ENCODE results near the gene PCGF3.
"Not testable (repeated sequence)": the region's sequence is repeated elsewhere in the genome, so short reads cannot be mapped to it uniquely, and the experiment has no call there.

The PCGF3 gene

GRCh38 chr4:722169-722725 lies 16.6 kb downstream of the PCGF3 start:
- H3K36me3 ChIP-seq (ENCODE audit: insufficient read depth, low read length), result peaks cover 33% of the 10 kb centered on the region
- H2AFZ ChIP-seq (ENCODE audit: low read depth, low read length), result no peak overlapping the region
- H3K4me3 ChIP-seq (ENCODE audit: low read length), result no peak overlapping the region
- H3K9me3 ChIP-seq (ENCODE audit: low read length), result peaks cover 30% of the 10 kb centered on the region
- H3K4me1 ChIP-seq (ENCODE audit: insufficient read depth, low read length), result no peaks in the 10 kb centered on the region
- H3K27me3 ChIP-seq (ENCODE audit: insufficient read depth, low read length), result no peaks in the 10 kb centered on the region

GRCh38 chr4:722851-723360 lies 17.3 kb downstream of the PCGF3 start:
- Histone ChIP-seq H3K4me1 (ENCODE audit: insufficient read depth, low read length) (no peaks in the 10 kb centered on the region), H3K9me3 (ENCODE audit: low read length) (peaks cover 30% of the 10 kb centered on the region), H3K36me3 (ENCODE audit: insufficient read depth, low read length) (peaks cover 33% of the 10 kb centered on the region), H3K27me3 (ENCODE audit: insufficient read depth, low read length) (no peaks in the 10 kb centered on the region), H3K4me3 (ENCODE audit: low read length) (no peak overlapping the region), H2AFZ (ENCODE audit: low read depth, low read length) (no peak overlapping the region)

GRCh38 chr4:723751-724530 lies 18.3 kb downstream of the PCGF3 start:
- no peaks in the 10 kb centered on the region for H3K4me1 ChIP-seq (ENCODE audit: insufficient read depth, low read length)
- peaks cover 33% of the 10 kb centered on the region for H3K36me3 ChIP-seq (ENCODE audit: insufficient read depth, low read length)
- H3K27me3 ChIP-seq (ENCODE audit: insufficient read depth, low read length), result no peaks in the 10 kb centered on the region
- no peak overlapping the region for H3K4me3 ChIP-seq (ENCODE audit: low read length)
- no peak overlapping the region for H2AFZ ChIP-seq (ENCODE audit: low read depth, low read length)
- peaks cover 33% of the 10 kb centered on the region for H3K9me3 ChIP-seq (ENCODE audit: low read length)

- Histone ChIP-seq H3K4me3 (ENCODE audit: low read length) (no peak overlapping the region), H3K9me3 (ENCODE audit: low read length) (peaks cover 28% of the 10 kb centered on the region), H2AFZ (ENCODE audit: low read depth, low read length) (no peak overlapping the region), H3K4me1 (ENCODE audit: insufficient read depth, low read length) (no peaks in the 10 kb centered on the region), H3K36me3 (ENCODE audit: insufficient read depth, low read length) (peaks cover 30% of the 10 kb centered on the region), H3K27me3 (ENCODE audit: insufficient read depth, low read length) (no peaks in the 10 kb centered on the region)
These were observed 20.0 kb downstream of the PCGF3 start for GRCh38 chr4:725391-726234.

DNA sequence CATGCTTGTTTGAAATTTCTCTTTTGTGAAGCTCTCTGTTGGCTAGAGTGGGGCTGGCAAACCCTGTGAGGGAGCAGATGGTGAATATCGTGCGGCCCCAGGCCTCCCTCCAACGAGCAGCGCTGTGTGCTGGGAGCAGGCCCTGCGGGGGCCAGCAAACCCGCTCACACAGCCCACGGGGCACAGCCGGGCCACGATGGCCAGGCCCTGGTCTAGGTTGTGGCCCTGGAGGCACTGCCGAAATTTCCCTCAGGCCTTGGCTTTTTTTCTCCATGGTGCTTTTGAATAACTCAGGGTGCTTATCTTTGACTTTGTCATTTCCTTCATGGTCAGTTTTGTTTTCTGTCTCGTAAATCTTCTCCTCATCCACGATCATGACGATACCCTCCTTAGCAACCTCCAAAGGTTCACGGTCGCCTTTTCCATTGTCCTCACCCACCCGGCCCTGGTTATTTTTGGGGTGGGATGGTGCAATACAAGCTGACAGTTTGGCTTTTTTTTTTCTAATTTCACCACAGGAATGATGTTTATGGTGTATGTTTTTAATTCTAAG lies 20.7 kb downstream of the PCGF3 start:
- Histone ChIP-seq H3K36me3 (ENCODE audit: insufficient read depth, low read length) (peaks cover 31% of the 10 kb centered on the region), H3K4me1 (ENCODE audit: insufficient read depth, low read length) (no peaks in the 10 kb centered on the region), H2AFZ (ENCODE audit: low read depth, low read length) (no peak overlapping the region), H3K27me3 (ENCODE audit: insufficient read depth, low read length) (no peaks in the 10 kb centered on the region), H3K9me3 (ENCODE audit: low read length) (peaks cover 25% of the 10 kb centered on the region), H3K4me3 (ENCODE audit: low read length) (no peak overlapping the region)

GRCh38 chr4:726838-727237 lies 21.2 kb downstream of the PCGF3 start:
- Histone ChIP-seq H3K4me1 (ENCODE audit: insufficient read depth, low read length) (no peaks in the 10 kb centered on the region), H3K9me3 (ENCODE audit: low read length) (peaks cover 20% of the 10 kb centered on the region), H3K4me3 (ENCODE audit: low read length) (no peak overlapping the region), H3K27me3 (ENCODE audit: insufficient read depth, low read length) (no peaks in the 10 kb centered on the region), H2AFZ (ENCODE audit: low read depth, low read length) (no peak overlapping the region), H3K36me3 (ENCODE audit: insufficient read depth, low read length) (peaks cover 28% of the 10 kb centered on the region)

DNA sequence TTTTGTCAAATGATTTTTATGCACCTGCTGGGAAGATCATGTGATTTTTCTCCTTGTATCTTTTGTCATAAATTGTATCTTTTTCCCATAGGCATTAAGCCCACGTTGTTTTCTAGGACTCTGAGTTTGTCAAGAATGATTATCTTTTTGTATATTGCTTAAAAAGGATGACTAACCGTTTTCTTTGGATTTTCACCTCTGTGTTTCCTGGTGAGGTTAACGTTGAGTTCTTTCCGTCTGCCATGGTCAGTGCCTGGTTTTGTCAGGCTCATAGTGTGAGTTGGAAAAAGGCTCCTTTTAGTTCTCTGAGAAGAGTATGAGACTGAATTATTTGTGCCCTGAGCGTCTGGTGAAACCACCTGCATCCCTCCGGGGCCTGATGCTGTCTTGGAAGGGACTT lies 21.9 kb downstream of the PCGF3 start:
- H3K4me1 ChIP-seq (ENCODE audit: insufficient read depth, low read length), result no peaks in the 10 kb centered on the region
- peaks cover 27% of the 10 kb centered on the region for H3K36me3 ChIP-seq (ENCODE audit: insufficient read depth, low read length)
- no peaks in the 10 kb centered on the region for H3K27me3 ChIP-seq (ENCODE audit: insufficient read depth, low read length)
- H2AFZ ChIP-seq (ENCODE audit: low read depth, low read length), result no peak overlapping the region
- H3K9me3 ChIP-seq (ENCODE audit: low read length), result peaks cover 16% of the 10 kb centered on the region
- H3K4me3 ChIP-seq (ENCODE audit: low read length), result no peak overlapping the region

DNA sequence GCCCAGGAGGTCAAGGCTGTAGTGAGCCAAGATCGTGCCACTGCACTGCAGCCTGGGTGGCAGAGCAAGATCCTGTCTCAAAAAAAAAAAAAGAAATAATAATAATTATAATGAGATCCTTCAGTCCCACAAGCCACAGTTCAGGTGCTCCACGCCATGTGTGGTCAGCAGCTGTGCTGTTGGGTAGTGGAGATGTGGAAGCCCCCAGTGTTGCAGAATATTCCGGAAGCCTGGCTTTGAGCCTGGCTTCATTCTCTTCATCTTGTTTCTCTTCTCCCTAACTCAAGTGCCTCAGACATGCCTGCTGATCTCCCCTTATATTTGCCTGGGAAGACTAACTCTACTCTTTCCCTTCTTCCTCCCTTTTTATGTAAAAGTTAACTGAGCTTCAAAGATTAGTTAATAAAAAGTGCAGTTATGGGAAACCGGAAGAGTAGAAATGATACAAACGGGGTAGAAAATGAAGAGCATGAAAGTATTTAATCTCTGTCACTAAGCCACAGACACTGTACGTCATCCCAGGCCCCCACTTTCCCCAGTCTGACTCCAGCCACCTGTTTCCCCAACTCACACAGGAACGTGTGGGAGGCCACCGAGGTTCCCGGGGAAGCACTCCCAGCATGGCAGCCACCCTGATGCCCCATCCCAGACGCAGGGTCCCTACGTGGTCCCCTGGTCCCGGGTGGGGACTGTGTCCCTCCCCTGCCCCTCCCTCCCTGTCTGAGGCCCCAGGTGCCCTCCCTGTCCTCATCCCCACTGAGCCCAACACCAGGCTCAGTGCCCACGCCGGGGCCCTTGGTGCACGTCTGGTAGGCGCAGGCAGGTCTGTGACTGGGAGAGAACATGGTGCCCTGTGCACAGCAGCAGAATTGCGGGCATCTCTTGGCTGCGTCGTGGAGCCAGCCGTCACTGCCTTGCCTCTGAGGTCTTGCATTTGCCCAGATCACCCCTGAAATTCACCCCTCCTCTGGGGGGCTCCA lies 24.0 kb downstream of the PCGF3 start:
- Histone ChIP-seq H2AFZ (ENCODE audit: low read depth, low read length) (no peak overlapping the region), H3K27me3 (ENCODE audit: insufficient read depth, low read length) (no peaks in the 10 kb centered on the region), H3K4me3 (ENCODE audit: low read length) (no peak overlapping the region), H3K4me1 (ENCODE audit: insufficient read depth, low read length) (no peaks in the 10 kb centered on the region), H3K9me3 (ENCODE audit: low read length) (peaks cover 6% of the 10 kb centered on the region), H3K36me3 (ENCODE audit: insufficient read depth, low read length) (peaks cover 36% of the 10 kb centered on the region)

DNA sequence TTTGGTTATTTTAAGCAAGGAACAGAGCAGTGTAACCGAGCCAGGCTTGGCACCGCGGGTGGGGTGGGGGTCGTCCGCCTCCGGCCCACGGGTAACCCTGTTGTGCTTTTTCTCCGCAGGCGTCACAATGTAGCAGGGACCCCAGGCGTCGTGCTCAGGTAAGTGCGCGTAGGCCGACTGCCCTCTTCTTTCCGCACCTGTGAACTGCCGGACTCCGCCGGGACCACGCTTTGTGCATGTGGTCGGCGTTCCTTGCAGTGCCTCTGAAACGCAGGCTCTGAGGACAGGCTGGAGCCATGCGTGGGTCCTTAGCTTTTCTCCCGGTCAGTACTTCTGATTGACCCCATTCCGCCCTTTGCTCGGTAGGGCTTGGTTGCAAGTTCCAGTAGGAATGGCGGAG lies 24.9 kb downstream of the PCGF3 start:
- Histone ChIP-seq H3K9me3 (ENCODE audit: low read length) (peaks cover 7% of the 10 kb centered on the region), H3K27me3 (ENCODE audit: insufficient read depth, low read length) (no peaks in the 10 kb centered on the region), H3K36me3 (ENCODE audit: insufficient read depth, low read length) (peaks cover 43% of the 10 kb centered on the region), H3K4me1 (ENCODE audit: insufficient read depth, low read length) (no peaks in the 10 kb centered on the region), H3K4me3 (ENCODE audit: low read length) (no peak overlapping the region), H2AFZ (ENCODE audit: low read depth, low read length) (no peak overlapping the region)

- H3K36me3 ChIP-seq (ENCODE audit: insufficient read depth, low read length), result peaks cover 46% of the 10 kb centered on the region
- H3K4me3 ChIP-seq (ENCODE audit: low read length); H3K4me1 ChIP-seq (ENCODE audit: insufficient read depth, low read length); H3K27me3 ChIP-seq (ENCODE audit: insufficient read depth, low read length); H2AFZ ChIP-seq (ENCODE audit: low read depth, low read length); H3K9me3 ChIP-seq (ENCODE audit: low read length): not testable (repeated sequence)
These were observed 25.6 kb downstream of the PCGF3 start for GRCh38 chr4:730946-731904.

DNA sequence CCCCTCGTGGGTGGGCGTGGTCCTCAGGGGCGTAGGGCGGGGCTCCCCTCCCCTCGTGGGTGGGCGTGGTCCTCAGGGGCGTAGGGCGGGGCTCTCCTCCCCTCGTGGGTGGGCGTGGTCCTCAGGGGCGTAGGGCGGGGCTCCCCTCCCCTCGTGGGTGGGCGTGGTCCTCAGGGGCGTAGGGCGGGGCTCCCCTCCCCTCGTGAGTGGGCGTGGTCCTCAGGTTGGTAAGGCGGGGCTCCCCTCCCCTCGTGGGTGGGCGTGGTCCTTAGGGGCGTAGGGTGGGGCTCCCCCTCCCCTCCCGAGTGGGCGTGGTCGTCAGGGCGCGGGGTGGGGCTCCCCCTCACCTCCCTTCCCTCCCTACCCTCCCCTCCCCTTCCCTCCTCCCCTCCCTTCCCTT lies 26.3 kb downstream of the PCGF3 start:
- peaks cover 50% of the 10 kb centered on the region for H3K36me3 ChIP-seq (ENCODE audit: insufficient read depth, low read length)
- H3K4me3 ChIP-seq (ENCODE audit: low read length); H3K9me3 ChIP-seq (ENCODE audit: low read length); H3K4me1 ChIP-seq (ENCODE audit: insufficient read depth, low read length); H3K27me3 ChIP-seq (ENCODE audit: insufficient read depth, low read length); H2AFZ ChIP-seq (ENCODE audit: low read depth, low read length): not testable (repeated sequence)

Measured in neuron (in vitro differentiated cells).